Measurements from ENCODE around the gene TMEM144.
"Not testable (repeated sequence)": the region's sequence is repeated elsewhere in the genome, so short reads cannot be mapped to it uniquely, and the experiment has no call there.

TMEM144 gene

GRCh38 chr4:158238575-158238974 is 28.3 kb downstream of the TMEM144 start:
- DNase-seq, result no peak

DNA sequence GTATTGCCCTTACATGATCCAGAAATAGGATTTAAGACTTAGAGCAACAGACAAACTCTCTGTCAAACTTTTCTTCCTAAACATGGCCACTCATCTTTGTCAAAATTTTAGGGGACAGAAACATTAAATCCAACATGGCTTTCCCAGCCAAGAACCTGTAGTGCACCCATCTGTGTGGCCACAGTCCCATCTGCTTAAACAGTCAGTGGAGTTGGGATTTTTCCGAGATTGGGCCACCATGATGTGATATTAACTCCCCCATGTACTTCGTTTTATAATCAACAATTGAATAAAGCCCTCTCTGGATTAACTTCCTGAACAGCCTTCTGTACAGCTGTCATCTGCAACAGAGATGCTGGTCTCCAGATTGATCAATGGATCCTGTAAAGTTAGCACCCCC is 28.9 kb downstream of the TMEM144 start:
- no peak for DNase-seq

DNA sequence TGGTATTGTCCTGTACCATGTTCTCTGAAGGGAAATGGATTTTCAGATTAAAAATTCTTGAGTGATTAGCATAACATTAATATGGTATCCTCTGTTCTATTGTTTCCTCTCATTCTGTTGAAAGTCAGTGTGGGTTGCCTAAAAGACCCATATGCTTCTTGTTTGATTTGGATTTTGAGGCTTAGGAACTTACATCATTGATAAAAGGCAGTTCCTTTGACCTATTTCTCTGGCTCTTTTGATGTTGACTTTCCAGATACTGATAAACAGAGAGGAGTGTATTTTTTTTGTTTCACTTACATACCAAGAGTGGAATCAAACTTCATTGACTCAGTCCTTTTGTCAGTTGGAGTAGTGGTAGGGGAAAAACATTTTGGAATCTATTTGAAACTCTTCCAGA is 32.8 kb downstream of the TMEM144 start:
- DNase-seq, result no peak

- DNase-seq, result no peak
Observed at GRCh38 chr4:158250321-158250720, 40.0 kb downstream of the TMEM144 start.

DNA sequence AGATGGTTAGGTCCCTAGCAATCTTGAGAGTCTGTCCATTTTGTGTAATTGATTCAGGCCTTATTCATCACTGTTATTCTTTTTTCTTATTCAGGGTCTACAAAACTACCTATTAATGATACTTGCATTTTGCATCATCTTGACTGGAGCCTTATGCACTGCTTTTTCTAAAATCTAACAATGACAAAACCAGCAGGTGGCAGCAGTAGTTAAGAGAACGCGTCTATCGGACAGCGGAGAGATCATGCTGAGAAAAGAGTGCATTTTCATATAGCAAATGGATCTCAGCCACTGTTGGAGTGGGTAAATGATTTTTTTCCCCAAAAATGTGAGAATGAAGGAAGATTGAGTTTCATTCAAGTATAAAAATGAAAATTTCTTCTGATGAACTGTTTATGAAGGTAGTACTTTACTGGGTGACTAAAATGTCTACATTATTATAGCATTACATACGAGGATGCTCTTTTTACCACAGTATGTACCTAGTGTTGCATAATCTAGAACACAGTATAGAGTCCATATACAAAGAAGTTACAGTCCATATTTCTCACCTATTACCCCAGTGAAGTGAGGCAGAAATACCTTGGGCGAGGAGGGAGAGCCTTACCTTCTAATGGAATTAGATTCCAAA is 43.2 kb downstream of the TMEM144 start:
- DNase-seq, result no peak

GRCh38 chr4:158254292-158254691 is 44.0 kb downstream of the TMEM144 start:
- no peak for DNase-seq

DNA sequence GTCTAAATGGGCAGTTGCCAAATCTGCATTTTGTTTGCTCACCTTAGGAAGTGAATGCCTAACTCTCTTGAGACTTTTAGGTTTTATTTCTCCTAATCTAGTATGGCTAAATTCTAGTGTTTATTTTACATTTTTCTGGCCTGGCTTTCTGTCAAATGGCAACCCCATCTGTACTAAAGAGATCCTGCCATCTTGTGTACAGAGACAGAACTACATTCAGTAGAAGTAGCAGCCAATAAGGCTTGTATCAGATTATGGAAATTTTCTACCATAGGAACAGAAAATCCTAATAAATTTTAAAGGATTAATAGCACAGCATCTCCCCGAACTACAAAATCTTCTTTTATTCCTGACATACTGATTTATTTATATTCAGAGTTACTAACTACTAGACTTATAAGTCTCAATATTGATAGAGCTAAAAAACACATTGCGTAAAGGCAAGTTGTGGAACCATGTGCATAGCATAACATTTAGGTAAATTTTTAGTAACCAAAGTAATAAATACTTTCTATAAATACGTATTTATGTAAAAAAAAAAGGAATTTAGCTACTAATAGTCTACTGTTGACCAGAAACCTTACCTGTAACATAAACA is 45.5 kb downstream of the TMEM144 start:
- DNase-seq, result no peak

DNA sequence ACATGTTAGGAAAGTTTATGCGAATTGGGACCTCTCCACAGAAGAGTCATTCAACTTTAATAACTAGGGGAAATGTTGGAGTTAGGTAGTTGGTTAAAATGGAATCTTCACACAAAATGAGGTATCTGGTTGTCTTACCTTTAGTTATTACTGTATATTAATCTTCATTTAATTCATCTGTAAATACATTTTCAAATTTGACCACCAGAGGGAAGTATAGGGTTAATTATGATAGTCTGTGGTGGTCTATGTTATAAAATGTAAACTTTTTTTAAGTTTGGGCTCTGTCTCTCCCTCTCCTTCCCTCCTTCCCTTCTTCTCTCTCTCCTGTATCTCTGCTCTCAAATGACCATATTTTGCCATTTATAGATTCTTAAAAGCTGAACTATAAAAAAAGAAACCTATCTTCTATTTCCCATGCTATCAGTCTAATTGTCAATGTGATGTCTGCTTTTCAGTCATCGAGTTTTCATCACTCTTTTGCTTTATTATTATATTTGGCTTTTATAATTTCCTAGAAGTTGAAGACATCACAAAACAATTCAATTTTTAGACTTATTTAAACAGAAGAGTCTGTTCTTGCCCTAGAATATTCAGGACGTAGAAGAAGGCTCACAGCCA is 49.8 kb downstream of the TMEM144 start:
- DNase-seq, result no peak

DNA sequence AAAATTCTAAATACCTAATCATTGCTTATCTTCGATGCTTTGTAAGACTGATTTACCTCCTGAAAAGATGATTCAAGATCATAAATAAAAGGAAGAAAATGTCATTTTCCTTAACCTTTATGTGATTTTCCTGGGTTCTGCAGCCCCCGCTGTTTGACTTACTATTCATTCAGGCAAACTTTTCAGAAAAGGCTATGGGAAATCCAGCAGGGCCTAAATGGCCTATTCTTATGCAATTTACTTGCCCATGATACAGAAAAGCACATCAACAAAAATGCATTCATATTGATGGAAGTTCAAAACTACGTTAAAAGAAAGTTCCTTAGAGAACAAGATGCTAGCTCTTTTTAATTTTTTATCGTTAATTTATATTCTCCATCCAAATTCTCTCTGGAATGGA is 51.2 kb downstream of the TMEM144 start:
- DNase-seq, result no peak

DNA sequence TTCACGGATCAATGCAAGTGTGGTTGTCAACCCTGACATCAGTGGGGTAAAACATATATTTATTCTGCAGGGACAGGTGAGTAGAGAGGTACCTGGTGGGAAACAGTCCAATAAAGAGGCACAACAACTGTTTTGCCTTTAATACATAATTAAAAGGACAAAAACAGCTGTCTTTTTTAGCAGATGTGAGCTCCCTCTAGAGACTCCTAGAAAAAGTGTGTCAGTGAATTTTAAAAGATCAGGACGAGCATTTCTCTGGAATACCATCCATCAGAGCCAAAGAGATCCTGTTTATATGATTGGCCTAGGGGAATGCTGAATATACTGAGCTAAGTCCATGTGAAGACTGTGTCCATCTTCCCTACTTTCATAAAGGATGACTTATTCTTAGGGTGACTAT is 58.3 kb downstream of the TMEM144 start:
- DNase-seq, result no peak

GRCh38 chr4:158274636-158275035 is 64.3 kb downstream of the TMEM144 start:
- DNase-seq, result no peak

GRCh38 chr4:158277558-158277957 is 67.3 kb downstream of the TMEM144 start:
- no peak for DNase-seq

GRCh38 chr4:158279052-158279451 is 68.8 kb downstream of the TMEM144 start:
- not testable (repeated sequence) for DNase-seq

DNA sequence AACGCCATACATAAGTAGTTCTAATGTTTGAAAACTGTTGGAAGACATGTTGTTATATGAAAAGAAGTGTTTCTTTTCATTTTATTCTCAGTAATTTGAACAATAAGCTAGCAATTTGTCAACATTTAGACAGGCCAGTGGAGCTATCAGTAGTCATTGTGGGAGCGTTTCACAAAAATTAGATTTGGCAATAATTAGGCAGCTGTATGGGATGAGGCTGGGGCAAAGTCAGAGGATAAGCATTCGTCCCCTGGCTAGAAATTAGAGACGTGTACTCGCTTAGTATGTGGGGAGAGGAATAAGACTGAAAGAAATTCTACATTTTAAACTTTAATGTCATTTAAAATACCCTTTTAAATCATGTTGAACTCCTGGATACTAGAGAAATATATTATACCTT is 70.6 kb downstream of the TMEM144 start:
- no peak for DNase-seq

- DNase-seq, result no peak
Observed at GRCh38 chr4:158282252-158282651, 72.0 kb downstream of the TMEM144 start.

DNA sequence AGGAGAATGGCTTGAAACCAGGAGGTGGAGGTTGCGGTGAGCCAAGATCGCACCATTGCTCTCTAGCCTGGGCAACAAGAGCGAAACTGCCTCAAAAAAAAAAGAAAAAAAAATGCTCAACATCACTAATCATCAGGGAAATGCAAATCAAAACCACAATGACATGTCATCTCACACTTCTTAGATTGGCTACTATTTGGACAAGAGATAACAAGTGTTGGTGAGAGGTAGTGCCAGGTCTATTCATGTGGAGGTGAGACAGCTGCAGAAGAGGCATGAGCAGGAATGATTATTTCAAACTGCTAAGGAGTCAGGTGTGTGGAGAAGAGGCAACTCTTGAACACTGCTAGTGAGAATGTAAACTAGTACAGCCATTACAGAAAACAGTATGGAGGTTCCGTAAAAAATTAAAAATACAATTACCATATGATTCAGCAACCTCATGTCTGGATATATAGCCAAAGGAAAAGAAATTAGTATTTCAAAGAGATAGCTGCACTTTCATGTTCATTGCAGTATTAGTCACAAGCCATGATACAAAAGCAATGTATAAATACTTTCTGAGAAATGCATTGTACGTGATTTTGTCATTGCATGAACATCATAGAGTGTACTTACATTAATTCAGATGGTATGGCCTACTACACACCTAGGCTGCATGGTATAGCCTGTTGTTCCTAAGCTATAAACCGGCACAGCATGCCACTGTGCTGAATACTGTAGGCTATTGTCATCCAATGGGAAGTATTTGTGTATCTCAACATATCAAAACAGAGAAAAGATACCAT is 75.3 kb downstream of the TMEM144 start:
- no peak for DNase-seq

DNA sequence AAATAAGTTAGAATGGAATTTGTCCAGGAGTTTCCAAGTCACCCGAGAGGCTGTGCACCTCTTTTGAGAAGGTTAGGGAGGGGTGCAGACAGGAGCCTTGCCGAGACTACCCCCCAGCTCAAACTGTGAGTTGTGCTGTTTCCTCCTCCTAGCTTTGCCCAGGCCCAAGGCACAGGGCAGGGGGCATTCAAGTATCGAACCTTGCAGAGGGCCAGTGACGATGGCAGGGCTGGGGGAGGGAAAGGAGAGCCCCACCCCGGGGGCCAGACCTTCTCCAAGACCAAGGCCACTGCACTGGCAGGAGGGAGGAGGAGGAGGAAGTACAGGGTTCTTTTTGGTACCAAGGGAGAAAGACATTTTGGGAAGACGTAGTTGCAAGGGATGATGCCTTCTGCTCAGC is 80.6 kb downstream of the TMEM144 start:
- no peak for DNase-seq

DNA sequence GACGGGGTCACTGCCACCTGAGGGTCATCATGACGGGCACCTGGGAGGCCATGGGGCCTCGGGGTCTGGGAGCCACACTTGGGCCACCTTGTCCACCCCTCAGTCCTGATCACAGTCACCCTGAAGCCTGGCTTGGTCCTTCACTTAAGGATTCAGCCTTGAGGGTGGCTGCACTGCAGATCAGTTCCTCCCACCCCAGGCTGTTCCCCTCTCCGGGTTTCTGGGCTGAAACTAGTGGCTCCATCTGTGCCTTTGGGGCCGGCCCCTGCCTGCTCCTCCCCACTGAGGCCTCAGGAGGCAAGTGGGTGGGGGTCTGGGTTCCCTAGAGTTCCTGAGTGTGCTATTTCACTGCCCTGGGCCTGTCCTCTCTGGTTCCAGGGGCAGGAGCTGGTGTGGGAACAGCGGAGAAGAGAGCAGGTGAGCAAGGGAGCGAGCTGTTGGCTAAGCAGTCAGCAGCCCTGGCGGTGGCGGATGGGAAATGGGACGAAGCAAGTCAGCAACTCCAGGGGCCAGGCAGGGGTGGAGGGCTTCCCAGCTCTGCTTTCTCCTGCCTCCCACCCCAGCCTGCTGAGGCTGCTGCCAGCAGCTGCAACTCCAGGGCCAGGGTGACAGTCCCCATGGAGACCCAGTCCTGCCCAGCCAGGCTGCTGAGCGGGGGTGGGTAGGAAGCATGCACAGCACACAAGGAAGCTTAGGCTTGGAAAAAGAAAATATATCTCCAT is 81.2 kb downstream of the TMEM144 start:
- no peak for DNase-seq

- no peak for DNase-seq
Observed at GRCh38 chr4:158292156-158292555, 81.9 kb downstream of the TMEM144 start.

DNA sequence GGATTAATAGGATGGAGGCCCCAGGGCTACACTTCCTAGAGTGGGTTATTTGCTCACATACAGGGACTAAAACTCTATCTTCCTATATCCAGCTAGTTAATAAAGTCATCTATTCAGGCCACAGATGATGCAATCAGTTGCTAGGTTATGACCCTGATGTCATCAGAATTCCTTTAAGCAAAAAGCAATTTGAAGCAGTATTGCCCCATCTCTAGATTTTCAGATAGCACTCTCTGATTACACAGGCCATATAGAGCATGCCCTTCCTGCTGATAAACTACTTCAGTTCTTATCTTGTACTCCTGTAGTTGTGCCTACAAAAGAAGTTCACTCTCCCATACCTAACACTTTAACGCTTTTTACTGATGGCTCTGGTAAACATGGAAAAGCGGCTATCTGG is 84.8 kb downstream of the TMEM144 start:
- no peak for DNase-seq

DNA sequence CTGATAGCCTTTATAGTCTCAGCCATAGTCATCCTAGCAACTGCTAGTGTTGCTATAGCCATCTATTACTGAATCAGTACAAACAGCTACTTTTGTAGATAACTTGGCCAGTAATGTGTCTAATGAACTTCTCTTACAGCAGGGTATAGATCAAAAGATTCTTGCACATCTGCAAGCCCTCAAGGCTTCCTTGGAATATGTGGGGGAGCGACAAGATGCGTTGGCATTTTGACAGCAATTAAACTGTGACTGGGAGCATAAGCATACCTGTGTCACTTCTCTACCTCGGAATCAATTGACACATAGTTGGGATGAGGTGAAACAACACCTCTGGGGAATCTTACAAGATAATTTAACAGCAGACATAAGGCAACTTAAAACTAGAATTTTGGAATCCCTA is 87.6 kb downstream of the TMEM144 start:
- DNase-seq, result no peak

- no peak for DNase-seq
Observed at GRCh38 chr4:158299459-158300007, 89.2 kb downstream of the TMEM144 start.

DNA sequence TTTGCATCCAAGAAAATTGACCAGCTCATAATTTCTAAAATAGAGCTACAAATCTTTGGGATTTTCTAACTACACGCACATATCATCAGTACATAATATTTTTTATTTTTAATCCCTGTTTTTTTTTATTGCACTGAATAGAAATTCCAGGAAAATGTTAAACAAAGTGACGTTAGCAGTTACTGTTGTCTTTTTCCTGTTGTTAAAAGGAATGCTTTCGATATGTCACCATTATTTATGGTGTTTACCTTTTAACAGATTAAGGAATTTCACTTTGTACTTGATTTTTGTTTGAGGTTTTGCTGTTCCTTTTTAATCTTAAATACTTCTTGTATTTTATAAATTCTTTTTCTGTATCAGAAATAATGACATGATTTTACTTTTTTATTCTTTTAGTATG is 89.7 kb downstream of the TMEM144 start:
- DNase-seq, result no peak

Measured in SHP77 treated with DMSO at 0.1 percent for 48 hours (cell line).